GM13976 (cell line): Measurements from ENCODE around the gene KSR1.

Experiments
- DNase-seq: peaks from one replicate; pipeline ENCODE4 v3.0.0; 2012; ENCODE audit warnings: low spot score
- CTCF ChIP-seq: IDR thresholded peaks from 2 replicates; pipeline ENCODE4 v1.5.1; 2012; ENCODE audit warnings: borderline replicate concordance, mild to moderate bottlenecking; ENCODE audit not compliant: insufficient read depth; ENCODE audit errors: extremely low read depth, missing control alignments, control extremely low read depth
- in situ Hi-C: fragments of 300-500 bp; cut with MboI; formaldehyde crosslinking; loops from one replicate; pipeline ENCODE4 v1.12.0; 2022; ENCODE audit warnings: low sequenced_read_pairs, mixed read lengths, inconsistent platforms; ENCODE audit not compliant: unreplicated experiment

The KSR1 gene

GRCh38 chr17:27674335-27674734, 218.1 kb downstream of the KSR1 start:
- in situ Hi-C loops = loop anchor here (10.0 kb wide), 1 partner anchor 60 kb away; no protein-coding TSS in a partner anchor
- TF ChIP-seq CTCF = no peak
- DNase-seq = no peak
